HT1080 (cell line): ENCODE results near the gene NUBPL. TPM values are rescaled to one million over a fixed set of nuclear protein-coding genes. Genes with fewer than 3 reads are reported as not detected.

Experiments used
- DNase-seq: peaks from one replicate; pipeline ENCODE4 v3.0.0-alpha.2; 2015; ENCODE audit warnings: low read depth
- polyA plus RNA-seq, 2 experiments: library from polyadenylated mRNA; depleted of rRNA; stranded (reverse); fragments of >200 nt; gene quantifications; 2 replicates each; pipeline ENCODE4 v1.2.3, GENCODE V29; 2015
- total RNA-seq: library from RNA; depleted of rRNA; stranded (reverse); fragments of >200 nt; shearing (Covaris generic); gene quantifications from 2 replicates; pipeline ENCODE4 v1.2.3, GENCODE V29; 2014; rRNA removed

NUBPL gene, protein sequence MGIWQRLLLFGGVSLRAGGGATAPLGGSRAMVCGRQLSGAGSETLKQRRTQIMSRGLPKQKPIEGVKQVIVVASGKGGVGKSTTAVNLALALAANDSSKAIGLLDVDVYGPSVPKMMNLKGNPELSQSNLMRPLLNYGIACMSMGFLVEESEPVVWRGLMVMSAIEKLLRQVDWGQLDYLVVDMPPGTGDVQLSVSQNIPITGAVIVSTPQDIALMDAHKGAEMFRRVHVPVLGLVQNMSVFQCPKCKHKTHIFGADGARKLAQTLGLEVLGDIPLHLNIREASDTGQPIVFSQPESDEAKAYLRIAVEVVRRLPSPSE
- total RNA-seq: 7.1 and 9.9 TPM in 2 replicates
- polyA plus RNA-seq (2015; cell fraction: cytosol; rRNA removed): 11.8 and 13.1 TPM in 2 replicates
- polyA plus RNA-seq (2015; cell fraction: nucleus; rRNA removed): 9.2 and 9.6 TPM in 2 replicates

- DNase-seq: peak; percentile 90
Observed at GRCh38 chr14:31561155-31561846, at the start of gene NUBPL. Gene NUBPL, plus strand, starts transcription at chr14:31561404. Its CDS starts 36 bp downstream, at chr14:31561440.

DNA sequence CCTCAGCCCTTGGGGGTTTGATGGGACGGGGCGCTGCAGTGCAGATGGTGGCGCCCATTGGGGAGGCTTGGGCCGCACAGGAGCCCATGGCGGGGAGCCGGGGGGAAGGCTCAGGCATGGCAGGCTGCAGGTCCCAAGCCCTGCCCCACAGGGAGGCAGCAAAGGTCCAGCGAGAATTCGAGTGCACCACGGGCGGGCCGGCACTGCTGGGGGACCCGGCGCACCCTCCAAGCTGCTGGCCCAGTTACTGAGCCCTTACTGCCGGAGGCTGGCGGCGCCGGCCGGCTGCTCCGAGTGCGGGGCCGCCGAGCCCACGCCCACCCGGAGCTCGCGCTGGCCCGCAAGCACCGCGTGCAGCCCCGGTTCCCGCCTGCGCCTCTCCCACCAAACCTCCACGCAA lies 34.1 kb upstream of the NUBPL start:
- DNase-seq: no peak

- no peak for DNase-seq
Observed at GRCh38 chr14:31527546-31527945, 33.7 kb upstream of the NUBPL start.

DNA sequence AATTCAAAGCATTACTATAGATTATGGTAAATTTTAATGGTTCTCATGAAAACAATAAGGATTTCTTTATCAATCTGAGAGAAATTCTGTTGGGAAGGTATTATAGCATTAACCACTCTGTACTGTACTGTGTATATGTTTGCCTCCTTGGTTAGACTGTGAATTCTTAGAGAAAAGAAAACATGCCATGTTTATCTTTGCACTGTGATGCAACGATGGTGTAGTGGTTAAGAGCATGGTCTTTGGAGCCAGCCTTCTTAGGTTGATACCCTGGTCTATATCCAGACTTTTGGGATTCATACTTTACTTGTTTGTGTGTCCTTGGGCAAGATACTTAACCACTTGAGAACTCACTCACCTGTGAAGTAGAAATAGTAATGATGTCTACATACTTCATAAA lies 32.2 kb upstream of the NUBPL start:
- no peak for DNase-seq

- no peak for DNase-seq
Observed at GRCh38 chr14:31530136-31530535, 31.1 kb upstream of the NUBPL start.

DNA sequence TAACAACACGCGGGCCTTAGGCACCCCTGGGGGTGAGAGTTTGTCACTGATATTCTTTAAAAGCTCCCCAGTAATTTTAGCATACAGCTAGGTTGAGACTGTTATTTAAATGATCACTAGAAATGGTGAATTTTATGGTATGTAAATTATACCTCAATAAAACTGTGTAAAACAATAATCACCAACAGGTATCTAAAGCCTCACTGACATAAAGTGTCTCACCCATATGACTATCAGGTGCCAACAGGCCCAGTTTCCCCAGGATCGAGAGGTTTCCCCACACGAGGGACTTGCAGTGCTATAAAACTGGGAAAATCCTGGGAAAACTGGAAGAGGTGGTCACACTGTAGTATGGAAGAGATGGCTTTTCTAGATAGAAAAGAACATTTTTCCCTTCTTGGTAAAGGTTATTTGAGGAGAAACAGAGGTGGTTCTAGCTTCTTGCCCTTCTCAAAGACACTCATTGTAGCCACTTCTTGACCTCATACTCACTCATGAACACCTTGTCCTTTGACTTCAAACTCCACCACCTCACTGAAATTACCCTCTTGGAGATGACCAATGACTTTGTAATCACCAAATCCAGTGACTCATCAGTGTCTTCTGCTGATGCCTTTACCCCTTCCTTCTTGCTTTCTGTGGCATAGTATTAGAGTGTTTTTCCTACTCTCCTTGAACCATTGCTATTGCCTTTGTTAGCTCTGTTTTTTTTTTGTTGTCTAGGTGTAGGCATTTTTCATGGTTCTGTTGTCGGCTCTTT lies 24.8 kb upstream of the NUBPL start:
- DNase-seq: peak; percentile 50

- DNase-seq: no peak
Observed at GRCh38 chr14:31541702-31542101, 19.5 kb upstream of the NUBPL start.

GRCh38 chr14:31543969-31544799 lies 17.0 kb upstream of the NUBPL start:
- DNase-seq: no peak

DNA sequence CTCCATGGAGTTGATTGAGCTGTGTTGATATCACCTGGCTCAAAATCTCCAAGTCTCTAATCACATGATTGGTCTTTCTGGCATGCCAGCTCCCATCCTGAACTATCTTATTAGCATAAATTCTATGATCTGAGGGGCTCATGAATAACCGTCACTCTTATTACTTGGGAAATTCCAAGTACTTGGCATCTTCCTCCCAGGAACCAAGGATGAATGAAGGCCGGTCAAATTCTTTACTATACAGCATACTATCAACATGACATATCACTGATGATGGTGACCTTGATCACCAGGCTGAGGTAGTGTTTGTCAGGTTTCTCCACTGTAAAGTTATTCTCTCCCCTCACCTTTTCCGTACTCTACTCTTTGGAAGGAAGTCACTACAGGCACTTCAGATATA lies 16.4 kb upstream of the NUBPL start:
- DNase-seq: no peak

GRCh38 chr14:31545328-31545727 lies 15.9 kb upstream of the NUBPL start:
- no peak for DNase-seq

GRCh38 chr14:31549817-31550216 lies 11.4 kb upstream of the NUBPL start:
- DNase-seq: no peak

- no peak for DNase-seq
Observed at GRCh38 chr14:31550589-31550988, 10.6 kb upstream of the NUBPL start.

DNA sequence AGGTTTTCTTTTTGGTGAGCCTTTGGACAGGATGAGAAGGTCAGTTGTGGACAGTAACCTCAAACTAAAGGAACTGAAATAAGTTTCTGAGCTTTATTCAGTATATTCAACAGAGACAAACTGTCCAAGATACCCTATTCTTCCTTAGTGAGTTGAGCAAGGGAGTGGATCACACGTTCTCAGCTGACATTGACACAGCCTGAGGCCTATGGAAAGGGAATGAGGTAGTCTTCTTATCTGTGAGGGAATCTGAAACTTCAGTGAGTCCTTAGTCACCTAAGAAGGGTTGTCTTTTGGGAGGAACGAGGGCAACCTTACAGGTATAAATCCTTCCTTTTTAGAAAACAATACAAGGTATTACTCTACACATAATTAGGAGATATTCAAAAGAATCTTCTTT lies 5.0 kb upstream of the NUBPL start:
- no peak for DNase-seq

DNA sequence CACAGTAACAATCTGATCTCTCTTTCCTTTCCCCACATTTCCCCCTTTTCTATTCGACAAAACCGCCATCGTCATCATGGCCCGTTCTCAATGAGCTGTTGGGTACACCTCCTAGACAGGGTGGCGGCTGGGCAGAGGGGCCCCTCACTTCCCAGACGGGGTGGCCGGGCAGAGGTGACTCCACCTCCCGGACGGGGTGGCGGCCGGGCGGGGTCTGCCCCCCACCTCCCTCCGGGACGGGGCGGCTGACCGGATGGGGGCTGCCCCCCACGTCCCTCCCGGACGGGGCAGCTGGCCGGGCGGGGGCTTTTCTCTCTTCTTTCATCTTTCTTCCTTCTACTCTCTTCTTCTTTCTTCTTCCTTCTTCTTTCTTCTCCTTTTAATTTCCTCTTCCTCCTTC lies 1.3 kb upstream of the NUBPL start:
- DNase-seq: no peak

GRCh38 chr14:31560759-31561154 lies 447 bp upstream of the NUBPL start:
- DNase-seq: peak; percentile 31

DNA sequence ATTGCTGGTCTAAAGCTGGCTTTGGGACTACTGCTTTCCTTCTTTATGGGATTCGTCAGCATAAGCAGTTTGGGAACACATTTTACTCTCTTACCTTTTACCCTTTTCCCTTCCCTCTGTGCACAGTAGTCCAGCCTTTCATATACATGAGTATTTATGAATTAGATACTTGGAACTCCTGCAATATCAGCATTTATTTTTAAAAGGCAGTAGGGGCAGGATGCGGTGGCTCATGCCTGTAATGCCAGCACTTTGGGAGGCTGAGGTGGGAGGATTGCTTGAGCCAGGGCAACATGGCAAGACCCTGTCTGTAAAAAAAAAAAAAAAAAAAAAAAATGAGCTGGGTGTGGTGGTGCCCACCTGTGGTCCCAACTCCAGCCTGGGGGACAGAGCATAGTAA lies 3.0 kb downstream of the NUBPL start:
- DNase-seq: no peak

- DNase-seq: no peak
Observed at GRCh38 chr14:31566456-31566855, 5.3 kb downstream of the NUBPL start.

DNA sequence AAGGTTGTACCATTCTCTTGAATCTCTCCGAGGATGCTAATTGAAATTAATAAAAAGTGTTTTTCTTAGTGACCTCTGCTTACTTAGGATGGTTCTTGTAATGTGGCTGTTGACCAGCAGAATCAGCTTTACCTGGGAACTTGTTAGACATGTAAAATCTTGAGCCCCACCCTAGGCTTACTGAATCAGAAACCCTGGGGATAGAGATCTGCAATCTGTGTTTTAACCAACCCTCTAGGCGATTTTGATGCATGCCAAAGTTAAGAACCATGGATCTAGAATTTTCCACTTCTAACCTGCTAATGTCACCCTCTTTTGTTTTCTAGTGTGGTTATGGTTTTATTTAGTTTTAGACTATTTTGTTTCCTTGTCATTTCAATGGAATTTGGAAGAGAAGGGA lies 6.5 kb downstream of the NUBPL start:
- DNase-seq: no peak

DNA sequence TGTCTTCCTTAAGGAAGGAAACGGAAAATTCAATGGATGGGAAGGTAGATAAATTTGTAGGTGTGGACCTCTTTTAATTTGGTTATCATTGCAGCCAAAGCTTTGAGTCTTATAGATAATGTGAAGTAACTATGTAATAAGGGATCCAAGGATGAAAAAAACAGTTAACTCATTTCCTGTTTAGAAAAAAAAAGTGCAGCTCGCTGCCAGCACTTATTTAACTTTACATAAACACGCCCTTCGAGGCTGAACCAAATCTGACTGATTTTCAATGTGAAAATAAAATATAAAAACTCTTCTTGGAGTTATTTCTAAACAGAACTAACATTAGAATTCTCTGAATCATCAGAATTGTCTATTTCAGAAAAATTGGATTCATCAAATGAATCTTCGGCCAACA lies 7.0 kb downstream of the NUBPL start:
- DNase-seq: no peak

DNA sequence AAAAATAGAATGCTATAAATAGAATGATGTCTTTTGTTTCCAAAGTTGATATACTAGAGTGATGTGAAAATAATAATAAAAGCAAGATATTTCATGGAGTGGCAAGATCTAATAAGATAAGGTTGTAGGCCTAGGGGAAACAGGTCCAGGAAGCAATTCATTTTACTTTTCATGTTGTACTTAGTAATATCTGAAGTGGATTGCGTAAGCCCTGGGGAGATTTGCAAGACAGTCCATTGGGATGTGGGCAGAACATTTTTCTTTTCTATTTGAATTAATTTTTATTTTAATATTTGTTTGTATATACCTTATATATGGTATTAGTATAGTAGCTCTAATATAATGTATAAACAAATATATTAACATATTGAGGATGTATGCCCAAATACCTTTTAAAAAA lies 7.5 kb downstream of the NUBPL start:
- DNase-seq: no peak

GRCh38 chr14:31572955-31573354 lies 11.8 kb downstream of the NUBPL start:
- no peak for DNase-seq
